GM12874 (cell line): ENCODE measurements around the gene KANK3.

Experiments
- TF ChIP-seq, protein P1 (sequence below): IDR thresholded peaks from 2 replicates; pipeline ENCODE4 v1.5.1; 2011; ENCODE audit warnings: low read depth, mild to moderate bottlenecking, control low read depth, low read length, moderate library complexity; ENCODE audit not compliant: insufficient read depth

KANK3 gene

DNA sequence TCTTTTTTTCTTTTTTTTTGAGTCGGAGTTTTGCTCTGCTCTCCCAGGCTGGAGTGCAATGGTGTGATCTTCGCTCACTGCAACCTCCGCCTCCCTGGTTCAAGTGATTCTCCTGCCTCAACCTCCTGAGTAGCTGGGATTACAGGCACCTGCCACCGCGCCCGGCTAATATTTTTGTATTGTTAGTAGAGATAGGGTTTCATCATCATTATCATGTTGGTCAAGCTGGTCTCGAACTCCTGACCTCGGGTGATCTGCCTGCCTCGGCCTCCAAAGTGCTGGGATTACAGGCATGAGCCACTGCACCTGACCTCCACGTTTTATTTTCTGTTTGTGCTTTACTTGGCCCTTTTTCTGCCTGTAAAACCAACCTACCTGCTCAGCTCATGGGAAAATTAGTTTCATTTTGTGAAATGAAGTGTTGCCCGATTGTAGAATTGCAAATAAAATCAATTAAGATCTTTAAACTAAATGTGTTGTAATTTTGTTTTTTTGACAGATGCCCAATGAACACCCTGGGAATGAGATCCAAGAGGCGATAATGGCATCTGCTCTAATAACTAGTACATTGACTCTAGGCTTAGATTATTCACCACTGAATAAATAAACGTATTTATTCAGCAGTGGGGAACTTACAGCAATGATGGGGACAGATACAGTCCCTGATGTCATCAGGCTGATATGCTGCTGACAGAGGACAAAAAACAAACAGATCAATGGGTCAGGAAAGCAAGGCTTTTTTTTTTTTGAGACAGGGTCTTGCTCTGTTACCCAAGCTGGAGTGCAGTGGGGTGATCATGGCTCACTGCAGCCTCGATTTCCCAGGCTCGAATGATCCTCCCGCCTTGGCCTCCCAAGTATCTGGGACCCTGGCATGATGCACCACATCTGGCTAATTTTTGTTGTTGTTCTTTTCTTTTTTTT, 44.9 kb upstream of the KANK3 start:
- TF ChIP-seq, protein P1, sequence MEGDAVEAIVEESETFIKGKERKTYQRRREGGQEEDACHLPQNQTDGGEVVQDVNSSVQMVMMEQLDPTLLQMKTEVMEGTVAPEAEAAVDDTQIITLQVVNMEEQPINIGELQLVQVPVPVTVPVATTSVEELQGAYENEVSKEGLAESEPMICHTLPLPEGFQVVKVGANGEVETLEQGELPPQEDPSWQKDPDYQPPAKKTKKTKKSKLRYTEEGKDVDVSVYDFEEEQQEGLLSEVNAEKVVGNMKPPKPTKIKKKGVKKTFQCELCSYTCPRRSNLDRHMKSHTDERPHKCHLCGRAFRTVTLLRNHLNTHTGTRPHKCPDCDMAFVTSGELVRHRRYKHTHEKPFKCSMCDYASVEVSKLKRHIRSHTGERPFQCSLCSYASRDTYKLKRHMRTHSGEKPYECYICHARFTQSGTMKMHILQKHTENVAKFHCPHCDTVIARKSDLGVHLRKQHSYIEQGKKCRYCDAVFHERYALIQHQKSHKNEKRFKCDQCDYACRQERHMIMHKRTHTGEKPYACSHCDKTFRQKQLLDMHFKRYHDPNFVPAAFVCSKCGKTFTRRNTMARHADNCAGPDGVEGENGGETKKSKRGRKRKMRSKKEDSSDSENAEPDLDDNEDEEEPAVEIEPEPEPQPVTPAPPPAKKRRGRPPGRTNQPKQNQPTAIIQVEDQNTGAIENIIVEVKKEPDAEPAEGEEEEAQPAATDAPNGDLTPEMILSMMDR, result no peak

DNA sequence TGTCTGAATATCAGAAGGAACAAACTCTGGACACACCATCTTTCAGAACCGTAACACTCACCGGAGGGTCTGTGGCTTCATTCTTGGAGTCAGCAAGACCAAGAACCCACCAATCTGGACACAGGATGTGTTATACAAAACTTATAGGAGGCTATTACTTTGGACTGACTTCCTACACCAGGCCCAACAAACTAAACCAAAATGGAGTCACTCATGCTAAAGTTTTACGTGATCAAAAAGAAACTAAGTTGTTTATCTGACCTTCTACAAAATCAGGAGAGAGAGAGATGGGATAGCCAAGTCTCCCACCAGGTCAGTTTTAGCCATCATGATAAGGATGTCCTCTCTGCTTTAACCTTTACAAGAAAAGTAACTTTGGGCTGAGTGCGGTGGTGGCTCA, 43.9 kb upstream of the KANK3 start:
- TF ChIP-seq, protein P1, result no peak

DNA sequence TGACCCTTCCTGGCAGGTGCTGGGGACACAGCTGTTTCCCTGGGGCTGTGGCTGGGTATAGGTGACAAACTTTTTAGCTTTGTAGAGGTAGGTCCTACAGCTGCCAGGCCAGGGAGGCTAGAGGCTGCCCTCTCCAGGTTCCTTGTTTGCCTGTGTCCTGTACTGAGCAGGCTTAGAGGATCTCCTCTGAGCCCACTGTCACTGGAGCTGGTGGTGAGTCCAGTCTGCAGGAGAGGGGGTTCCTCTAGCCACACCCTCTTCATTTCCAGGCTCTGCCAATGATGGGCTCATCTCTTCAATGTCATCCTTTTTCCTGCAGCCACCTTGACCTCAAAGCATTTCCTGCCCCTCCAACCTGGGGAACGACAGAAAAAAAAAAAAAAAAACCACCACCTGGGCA, 34.5 kb upstream of the KANK3 start:
- TF ChIP-seq, protein P1, result no peak

DNA sequence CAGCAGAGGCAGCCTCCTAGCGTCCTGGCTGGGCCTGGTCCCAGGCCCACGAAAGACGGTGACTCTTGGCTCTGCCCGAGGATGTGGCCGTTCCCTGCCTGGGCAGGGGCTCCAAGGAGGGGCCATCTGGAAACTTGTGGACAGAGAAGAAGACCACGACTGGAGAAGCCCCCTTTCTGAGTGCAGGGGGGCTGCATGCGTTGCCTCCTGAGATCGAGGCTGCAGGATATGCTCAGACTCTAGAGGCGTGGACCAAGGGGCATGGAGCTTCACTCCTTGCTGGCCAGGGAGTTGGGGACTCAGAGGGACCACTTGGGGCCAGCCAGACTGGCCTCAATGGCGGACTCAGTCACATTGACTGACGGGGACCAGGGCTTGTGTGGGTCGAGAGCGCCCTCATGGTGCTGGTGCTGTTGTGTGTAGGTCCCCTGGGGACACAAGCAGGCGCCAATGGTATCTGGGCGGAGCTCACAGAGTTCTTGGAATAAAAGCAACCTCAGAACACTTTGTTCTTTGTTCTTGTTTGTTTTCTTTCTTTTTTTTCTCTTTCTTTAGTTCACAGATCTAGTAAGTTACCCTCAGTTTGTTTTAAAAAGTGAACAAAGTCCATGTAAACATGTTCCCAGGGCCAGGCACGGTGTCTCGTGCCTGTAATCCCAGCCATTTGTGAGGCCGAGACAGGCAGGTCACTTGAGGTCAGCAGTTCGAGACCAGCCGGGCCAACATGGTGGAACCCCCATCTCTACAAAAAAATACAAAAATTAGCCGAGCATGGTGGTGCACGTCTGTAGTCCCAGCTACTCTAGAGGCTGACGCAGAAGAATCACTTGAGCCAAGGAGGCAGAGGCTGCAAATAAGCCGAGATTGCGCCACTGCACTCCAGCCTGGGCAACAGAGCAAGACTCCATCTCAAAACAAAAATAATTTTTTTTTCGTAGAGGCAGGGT, 31.1 kb upstream of the KANK3 start:
- TF ChIP-seq, protein P1, result no peak

DNA sequence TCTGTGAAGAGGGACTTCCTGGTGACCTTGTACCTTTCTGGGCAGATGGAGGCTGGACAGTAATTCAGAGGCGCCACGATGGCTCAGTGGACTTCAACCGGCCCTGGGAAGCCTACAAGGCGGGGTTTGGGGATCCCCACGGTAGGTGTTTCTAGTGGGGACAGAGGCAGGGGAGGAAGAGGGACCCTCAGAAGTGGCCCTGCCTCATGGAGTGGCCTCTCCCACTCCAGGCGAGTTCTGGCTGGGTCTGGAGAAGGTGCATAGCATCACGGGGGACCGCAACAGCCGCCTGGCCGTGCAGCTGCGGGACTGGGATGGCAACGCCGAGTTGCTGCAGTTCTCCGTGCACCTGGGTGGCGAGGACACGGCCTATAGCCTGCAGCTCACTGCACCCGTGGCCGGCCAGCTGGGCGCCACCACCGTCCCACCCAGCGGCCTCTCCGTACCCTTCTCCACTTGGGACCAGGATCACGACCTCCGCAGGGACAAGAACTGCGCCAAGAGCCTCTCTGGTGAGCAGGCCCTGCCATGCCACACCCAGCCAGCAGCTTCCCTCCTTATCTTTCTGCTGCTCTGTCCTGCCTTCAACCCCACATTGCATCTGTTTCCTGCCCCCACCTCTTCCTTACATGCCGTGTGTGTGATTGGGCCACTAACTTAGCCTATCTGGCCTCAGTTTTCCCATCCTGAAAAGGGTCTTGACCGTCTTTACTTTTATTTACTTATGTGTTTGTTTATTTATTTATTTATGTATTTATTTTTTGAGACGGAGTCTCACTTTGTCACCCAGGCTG, 28.1 kb upstream of the KANK3 start:
- TF ChIP-seq, protein P1, result no peak

DNA sequence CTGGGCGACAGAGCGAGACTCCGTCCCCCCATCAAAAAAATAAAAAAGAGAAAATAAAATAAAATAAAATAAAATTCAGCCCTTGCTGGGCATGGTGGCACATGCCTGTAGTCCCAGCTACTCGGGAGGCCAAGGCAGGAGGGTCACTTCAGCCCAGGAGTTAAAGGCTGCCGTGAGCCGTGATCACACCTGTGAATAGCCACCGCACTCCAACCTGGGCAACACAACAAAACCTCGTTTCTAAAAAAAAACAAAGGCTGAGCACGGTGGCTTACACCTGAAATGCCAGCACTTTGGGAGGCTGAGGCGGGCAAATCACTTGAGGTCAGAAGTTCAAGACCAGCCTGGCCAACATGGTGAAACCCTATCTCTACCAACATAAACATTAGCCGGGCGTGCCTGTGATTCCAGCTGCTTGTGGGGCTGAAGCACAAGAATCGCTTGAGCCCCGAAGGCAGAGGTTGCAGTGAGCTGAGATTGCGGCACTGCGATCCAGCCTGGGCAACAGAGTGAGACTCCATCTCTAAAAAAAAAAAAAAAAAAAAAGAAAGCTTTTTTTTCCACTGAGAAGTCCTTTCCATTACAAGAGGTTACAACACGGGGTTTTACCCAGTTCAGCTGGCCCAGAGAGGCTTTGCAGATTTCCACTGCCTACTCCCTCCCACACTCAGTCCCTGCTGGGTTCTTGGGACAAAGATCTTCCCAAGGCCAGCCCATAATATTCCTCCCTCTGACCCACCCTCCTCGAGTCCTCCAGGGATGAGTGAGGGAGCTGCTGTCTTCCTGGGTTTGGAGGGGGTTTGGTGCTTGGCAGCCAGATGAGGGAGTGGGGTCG, 27.3 kb upstream of the KANK3 start:
- TF ChIP-seq, protein P1, result no peak
